22Rv1 (cell line): ENCODE results near the gene PRR29.

Experiments used
- ZFX ChIP-seq: fragments of 450-650 bp; IDR thresholded peaks from 2 replicates; pipeline ENCODE4 v1.6.1; 2017; ENCODE audit warnings: antibody characterized with exemption, borderline replicate concordance
- TF ChIP-seq, protein P1 (sequence below): fragments of 450-650 bp; IDR thresholded peaks from 2 replicates; pipeline ENCODE4 v1.5.1; 2017; ENCODE audit warnings: mild to moderate bottlenecking

DNA sequence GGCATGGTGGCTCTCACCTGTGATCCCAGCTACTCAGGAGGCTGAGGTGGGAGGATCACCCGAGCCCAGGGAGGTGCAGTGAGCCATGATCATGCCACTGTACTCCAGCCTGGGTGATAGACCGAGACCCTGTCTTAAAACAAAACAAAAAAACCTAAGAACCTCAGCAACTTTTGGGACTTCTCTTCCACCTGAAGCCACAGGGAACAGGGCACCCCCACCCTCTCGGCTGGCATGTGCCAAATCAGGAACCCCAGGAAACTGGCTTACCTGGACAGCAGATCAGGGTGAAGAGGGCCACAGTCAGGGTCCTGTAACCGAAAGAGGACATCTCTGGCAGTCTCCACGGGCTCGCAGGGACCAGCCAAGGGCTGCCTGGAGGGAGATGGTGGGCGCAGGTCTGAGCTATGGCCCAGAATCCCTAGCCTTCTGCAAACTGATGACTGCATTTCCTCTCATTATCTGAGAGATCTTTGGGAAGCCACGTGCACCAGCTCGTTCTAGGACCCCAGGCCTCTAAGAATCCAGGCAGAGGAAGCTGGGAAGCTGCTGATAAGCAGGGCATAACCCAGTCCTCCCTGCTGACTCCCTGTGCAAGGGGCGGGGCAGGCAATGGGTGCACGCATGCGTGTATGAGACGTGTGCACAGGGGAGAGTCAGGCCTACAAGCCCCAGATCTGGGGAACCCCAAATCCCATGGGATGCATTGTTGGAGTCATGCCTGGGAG lies 8.4 kb downstream of the PRR29 start:
- TF ChIP-seq, protein P1, sequence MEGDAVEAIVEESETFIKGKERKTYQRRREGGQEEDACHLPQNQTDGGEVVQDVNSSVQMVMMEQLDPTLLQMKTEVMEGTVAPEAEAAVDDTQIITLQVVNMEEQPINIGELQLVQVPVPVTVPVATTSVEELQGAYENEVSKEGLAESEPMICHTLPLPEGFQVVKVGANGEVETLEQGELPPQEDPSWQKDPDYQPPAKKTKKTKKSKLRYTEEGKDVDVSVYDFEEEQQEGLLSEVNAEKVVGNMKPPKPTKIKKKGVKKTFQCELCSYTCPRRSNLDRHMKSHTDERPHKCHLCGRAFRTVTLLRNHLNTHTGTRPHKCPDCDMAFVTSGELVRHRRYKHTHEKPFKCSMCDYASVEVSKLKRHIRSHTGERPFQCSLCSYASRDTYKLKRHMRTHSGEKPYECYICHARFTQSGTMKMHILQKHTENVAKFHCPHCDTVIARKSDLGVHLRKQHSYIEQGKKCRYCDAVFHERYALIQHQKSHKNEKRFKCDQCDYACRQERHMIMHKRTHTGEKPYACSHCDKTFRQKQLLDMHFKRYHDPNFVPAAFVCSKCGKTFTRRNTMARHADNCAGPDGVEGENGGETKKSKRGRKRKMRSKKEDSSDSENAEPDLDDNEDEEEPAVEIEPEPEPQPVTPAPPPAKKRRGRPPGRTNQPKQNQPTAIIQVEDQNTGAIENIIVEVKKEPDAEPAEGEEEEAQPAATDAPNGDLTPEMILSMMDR, result no peak
- TF ChIP-seq ZFX, result no peak
